B cell (primary cell): ENCODE data around the gene WDR47. TPM values are rescaled to one million over a fixed set of nuclear protein-coding genes. Genes with fewer than 3 reads are reported as not detected.

ENCODE experiments used
- ATAC-seq: fragments of 200-7000 bp; cut with Tn5 transposase; one replicate; pipeline ENCODE4 v1.10.0; 2021; ENCODE audit warnings: low read depth, mild to moderate bottlenecking, moderate number of reproducible peaks, moderate library complexity
- CTCF ChIA-PET: fragments of 350-600 bp; sonication (Branson Sonifier 250); formaldehyde crosslinking; loops from one replicate; lab custom pipeline; 2021; ENCODE audit warnings: antibody characterized with exemption, inconsistent platforms; lab: Charles Lee
- POLR2A ChIA-PET: fragments of 350-600 bp; sonication (Branson Sonifier 250); formaldehyde crosslinking; loops from one replicate; lab custom pipeline; 2021; ENCODE audit warnings: antibody characterized with exemption; lab: Charles Lee
- DNase-seq: peaks from one replicate; pipeline ENCODE4 v3.0.0; 2013
- H2AFZ ChIP-seq: 2 replicates; pipeline ENCODE4 v1.6.1; 2012; ENCODE audit warnings: mild to moderate bottlenecking, low read depth, low read length; ENCODE audit not compliant: insufficient read depth, poor library complexity, severe bottlenecking
- H3K27ac ChIP-seq, 2 donors: 1 replicate in 1 of 2; 2 replicates in 1 of 2; pipeline ENCODE4 v1.5.1; 2012 to 2013; ENCODE audit warnings: low read length in 2 of 2, mild to moderate bottlenecking in 2 of 2, moderate library complexity in 1 of 2
- H3K27me3 ChIP-seq, 4 experiments: fragments of 200-600 bp in 1 of 4; sonication (generic) in 1 of 4; replicated peaks in 1 of 4; 1 replicate in 2 of 4; 2 replicates in 2 of 4; pipeline versions ENCODE4 v1.6.1 to v1.7.0; 2013 to 2016; ENCODE audit warnings: low read length in 3 of 4, mild to moderate bottlenecking in 2 of 4, mixed read lengths in 1 of 4, moderate library complexity in 1 of 4; ENCODE audit not compliant: insufficient read depth in 4 of 4, control insufficient read depth in 3 of 4; ENCODE audit errors: control extremely low read depth in 1 of 4
- H3K36me3 ChIP-seq, 2 experiments: replicated peaks in 1 of 2; 1 replicate in 1 of 2; 2 replicates in 1 of 2; pipeline versions ENCODE4 v1.6.1 to v1.7.1; 2013; ENCODE audit warnings: low read length in 1 of 2; ENCODE audit not compliant: insufficient read depth in 2 of 2, control insufficient read depth in 1 of 2; ENCODE audit errors: control extremely low read depth in 1 of 2, extremely low read depth in 1 of 2
- H3K4me1 ChIP-seq, 2 donors: fragments of 200-600 bp in 1 of 2; sonication (generic) in 1 of 2; 1 replicate in 1 of 2; 2 replicates in 1 of 2; pipeline versions ENCODE4 v1.5.1 to v1.6.1; 2013 to 2017; ENCODE audit warnings: low read length in 2 of 2; ENCODE audit not compliant: control insufficient read depth in 2 of 2, insufficient read depth in 2 of 2
- H3K4me2 ChIP-seq: replicated peaks from 2 replicates; pipeline ENCODE3; 2012; ENCODE audit warnings: mild to moderate bottlenecking, low read depth, low read length; ENCODE audit not compliant: poor library complexity, severe bottlenecking
- H3K4me3 ChIP-seq, 5 experiments: fragments of 200-600 bp in 1 of 5; sonication (generic) in 1 of 5; 1 replicate in 3 of 5; 2 replicates in 2 of 5; pipeline versions ENCODE4 v1.5.1 to v1.7.0; 2011 to 2016; ENCODE audit warnings: low read length in 4 of 5, mild to moderate bottlenecking in 4 of 5, low read depth in 2 of 5, control low read depth in 1 of 5, moderate library complexity in 1 of 5; ENCODE audit not compliant: insufficient read depth in 1 of 5; ENCODE audit errors: control extremely low read depth in 1 of 5, extremely low read depth in 1 of 5
- H3K79me2 ChIP-seq: fragments of 200-600 bp; sonication (generic); one replicate; pipeline ENCODE4 v1.6.0; 2016; ENCODE audit warnings: low read length; ENCODE audit not compliant: control insufficient read depth, insufficient read depth
- H3K9ac ChIP-seq: fragments of 200-600 bp; sonication (generic); 2 replicates; pipeline ENCODE4 v1.6.1; 2017; ENCODE audit warnings: mild to moderate bottlenecking, low read length, moderate library complexity
- H3K9me3 ChIP-seq, 3 donors: one replicate each; pipeline versions ENCODE4 v1.6.1 to v1.7.1; 2013; ENCODE audit warnings: low read length in 2 of 3; ENCODE audit not compliant: control insufficient read depth in 2 of 3, insufficient read depth in 1 of 3; ENCODE audit errors: control extremely low read depth in 1 of 3
- H4K20me1 ChIP-seq: 2 replicates; pipeline ENCODE4 v1.6.0; 2012; ENCODE audit warnings: mild to moderate bottlenecking, low read length; ENCODE audit not compliant: insufficient read depth, control insufficient read depth, poor library complexity, severe bottlenecking
- H3K27ac Mint-ChIP-seq: one replicate; pipeline ENCODE4 v1.8.0; 2021; ENCODE audit warnings: mixed read lengths
- H3K27me3 Mint-ChIP-seq: one replicate; pipeline ENCODE4 v1.8.0; 2021; ENCODE audit warnings: mixed read lengths
- H3K4me1 Mint-ChIP-seq: one replicate; pipeline ENCODE4 v1.8.0; 2021; ENCODE audit warnings: mixed read lengths
- H3K4me3 Mint-ChIP-seq: one replicate; pipeline ENCODE4 v1.8.0; 2021; ENCODE audit warnings: mixed read lengths
- H3K9me3 Mint-ChIP-seq: one replicate; pipeline ENCODE4 v1.8.0; 2022; ENCODE audit warnings: mixed read lengths; ENCODE audit not compliant: insufficient read depth
- CTCF ChIP-seq: fragments of 200-600 bp; IDR thresholded peaks from one replicate; pipeline ENCODE4 v1.8.0; 2022; ENCODE audit warnings: antibody characterized with exemption, mild to moderate bottlenecking
- EZH2 ChIP-seq: IDR thresholded peaks from 2 replicates; pipeline ENCODE4 v1.6.1; 2012; ENCODE audit warnings: borderline replicate concordance, low read depth, mild to moderate bottlenecking, moderate library complexity, low read length; ENCODE audit not compliant: insufficient read depth, poor library complexity, severe bottlenecking
- WGBS: methylation state at CpG from one replicate; pipeline ENCODE4 v1.1.5; 2013; ENCODE audit warnings: missing lambda C conversion rate; ENCODE audit not compliant: insufficient coverage; 5-methylcytosine and 5-hydroxymethylcytosine counted together
- intact Hi-C: fragments of 100-400 bp; cut with micrococcal nuclease; formaldehyde crosslinking; loops from one replicate; pipeline ENCODE4 v1.10.0; 2022
- polyA plus RNA-seq: library from polyadenylated mRNA; depleted of rRNA; stranded (reverse); fragments of >200 nt; gene quantifications from 2 replicates; pipeline ENCODE4 v1.2.3, GENCODE V29; 2012
- total RNA-seq, 2 donors: library from RNA; stranded (reverse); fragments of 120-200 nt in 1 of 2; gene quantifications; 1 replicate in 1 of 2; 2 replicates in 1 of 2; pipeline versions ENCODE4 v1.2.3 to v1.2.4, GENCODE V29; 2013 to 2022

WDR47 gene
- total and polyA plus RNA-seq, 2 donors (not counting 1 experiment from before 2014, with no cell fraction given): 4.4 to 21.6 TPM

GRCh38 chr1:109069294-109069693 lies 27.4 kb upstream of the WDR47 start:
- Mint-ChIP-seq H3K4me1 (peaks cover 1% of the 10 kb centered on the region), H3K27me3 (no peaks in the 10 kb centered on the region), H3K27ac (no peak overlapping the region), H3K9me3 (no peaks in the 10 kb centered on the region), H3K4me3 (no peak overlapping the region)
- H3K9ac ChIP-seq: no peak overlapping the region
- H3K27ac ChIP-seq: no peak overlapping the region
- ATAC-seq (no peak), DNase-seq (no peak)
- no peaks in the 10 kb centered on the region for H3K27me3 ChIP-seq
- H2AFZ ChIP-seq: no peak overlapping the region
- POLR2A ChIA-PET: interaction anchor here (0.7 kb wide), 2 partner anchors 31 to 1734 kb away, joined by 3 read pairs; no protein-coding TSS in a partner anchor
- H4K20me1 ChIP-seq: no peaks in the 10 kb centered on the region
- H3K36me3 ChIP-seq: peaks cover 0 to 29% of the 10 kb centered on the region in 2 experiments
- TF ChIP-seq EZH2 (no peak), CTCF (no peak)
- no CpG with 5 or more reads among the region's 1 CpG for WGBS
- peaks cover 18% of the 10 kb centered on the region for H3K79me2 ChIP-seq
- no peaks in the 10 kb centered on the region for H3K9me3 ChIP-seq
- intact Hi-C loops: no loop called here
- CTCF ChIA-PET: interaction anchor here (1.3 kb wide), 1 partner anchor 44 kb away, joined by 3 read pairs; a partner anchor contains a TSS
- no peaks in the 10 kb centered on the region for H3K4me1 ChIP-seq
- no peak overlapping the region for H3K4me2 ChIP-seq
- no peak overlapping the region for H3K4me3 ChIP-seq

- TF ChIP-seq CTCF (no peak), EZH2 (no peak)
- POLR2A ChIA-PET: interaction anchor here (0.6 kb wide), 1 partner anchor 37 kb away, joined by 3 read pairs; no protein-coding TSS in a partner anchor
- no peak overlapping the region for H3K9ac ChIP-seq
- ATAC-seq: no peak
- H3K79me2 ChIP-seq: peaks cover 13% of the 10 kb centered on the region
- no peaks in the 10 kb centered on the region for H3K9me3 Mint-ChIP-seq
- intact Hi-C loops: no loop called here
- no peak for DNase-seq
- H3K27me3 Mint-ChIP-seq: no peaks in the 10 kb centered on the region
- H3K9me3 ChIP-seq: no peaks in the 10 kb centered on the region
- no peak overlapping the region for H3K27ac Mint-ChIP-seq
- H3K36me3 ChIP-seq: peaks cover 0 to 31% of the 10 kb centered on the region in 2 experiments
- CTCF ChIA-PET: interaction anchor here (0.8 to 1.3 kb wide), 2 partner anchors 32 to 45 kb away, joined by 3 read pairs; a partner anchor contains a TSS
- no peaks in the 10 kb centered on the region for H3K27me3 ChIP-seq
- H3K4me2 ChIP-seq: no peak overlapping the region
- H4K20me1 ChIP-seq: no peaks in the 10 kb centered on the region
- H3K4me3 Mint-ChIP-seq: no peak overlapping the region
- no CpG with 5 or more reads among the region's 8 CpGs for WGBS
- H3K4me1 Mint-ChIP-seq: no peaks in the 10 kb centered on the region
- no peaks in the 10 kb centered on the region for H3K4me1 ChIP-seq
- H3K27ac ChIP-seq: no peak overlapping the region
- no peak overlapping the region for H2AFZ ChIP-seq
- H3K4me3 ChIP-seq: no peak overlapping the region
Observed at GRCh38 chr1:109067883-109068282, 26.0 kb upstream of the WDR47 start.
